ENCODE measurements around the gene BRS3. TPM values are rescaled to one million over a fixed set of nuclear protein-coding genes. Genes with fewer than 3 reads are reported as not detected.

The BRS3 gene
- total and polyA plus RNA-seq, 9 of the 15 experiments (the other 6 are each of a cell fraction or from before 2014, with no cell fraction given), result not detected

GRCh38 chrX:136528645-136529315 lies 41.0 kb downstream of the BRS3 start (continued):
- no peak for TF ChIP-seq ZMIZ1 (IDR thresholded peaks at IDR 0.05; ENCODE audit: low read depth in 2 of 2, low read length in 2 of 2)
- TF ChIP-seq JUND (IDR thresholded peaks at IDR 0.05; ENCODE audit: borderline replicate concordance, low read depth, low read length), result no peak
- TF ChIP-seq JUND (tag; IDR thresholded peaks at IDR 0.05; ENCODE audit: borderline replicate concordance, low read depth, low read length), result peak; percentile 31; the same call in 1 of the 3 replicates
- TF ChIP-seq ZNF668 (CRISPR knock-in tag; IDR thresholded peaks at IDR 0.05), result no peak
- no peak for TF ChIP-seq LCOR (CRISPR knock-in tag; IDR thresholded peaks at IDR 0.05)
- no peak for TF ChIP-seq SMARCE1 (IDR thresholded peaks at IDR 0.05)
- no peak for TF ChIP-seq POLR2AphosphoS2 (IDR thresholded peaks at IDR 0.05; ENCODE audit: low read length)
- no peak for TF ChIP-seq ZBTB9 (CRISPR knock-in tag; IDR thresholded peaks at IDR 0.05)
- TF ChIP-seq ZFPM2 (CRISPR knock-in tag; IDR thresholded peaks at IDR 0.05), result no peak
